ENCODE measurements around the gene ZBTB40.

The ZBTB40 gene

DNA sequence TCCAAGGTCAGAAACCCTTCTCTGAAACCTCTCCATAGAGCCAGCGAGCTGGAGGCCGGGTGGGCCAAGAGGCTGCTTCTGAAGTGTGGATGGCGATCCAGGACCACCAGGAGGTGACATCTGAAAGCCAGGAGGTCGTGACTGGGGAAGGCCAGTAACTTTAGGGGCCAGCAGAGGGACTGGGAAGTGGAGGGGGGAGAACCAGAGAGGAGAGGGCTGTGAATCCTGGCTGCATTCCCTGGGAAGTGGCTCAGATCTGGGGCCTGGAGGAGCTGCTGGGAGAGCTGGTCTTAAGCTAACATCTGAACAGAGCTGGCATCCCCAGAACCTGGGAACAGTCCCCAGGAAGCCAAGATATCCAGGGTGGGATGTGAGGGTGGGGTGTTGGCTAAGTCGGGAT is 100.4 kb downstream of the ZBTB40 start:
- no peak for DNase-seq (ENCODE audit: low read depth in 2 of 2, low spot score in 1 of 2)

- no peak for DNase-seq (ENCODE audit: low read depth in 2 of 2, low spot score in 1 of 2)
Measured at GRCh38 chr1:22553104-22553880, 101.6 kb downstream of the ZBTB40 start.

- no peak for DNase-seq (ENCODE audit: low read depth in 2 of 2, low spot score in 1 of 2)
Measured at GRCh38 chr1:22553991-22554522, 102.4 kb downstream of the ZBTB40 start.

GRCh38 chr1:22555371-22555656 is 103.7 kb downstream of the ZBTB40 start:
- no peak for DNase-seq (ENCODE audit: low read depth in 2 of 2, low spot score in 1 of 2)

GRCh38 chr1:22556391-22557104 is 104.9 kb downstream of the ZBTB40 start:
- DNase-seq (ENCODE audit: low read depth in 2 of 2, low spot score in 1 of 2) = no peak

- no peak for DNase-seq (ENCODE audit: low read depth in 2 of 2, low spot score in 1 of 2)
Measured at GRCh38 chr1:22557341-22557950, 105.8 kb downstream of the ZBTB40 start.

- no peak for DNase-seq (ENCODE audit: low read depth in 2 of 2, low spot score in 1 of 2)
Measured at GRCh38 chr1:22562584-22563583, 111.2 kb downstream of the ZBTB40 start, which contains the start of gene EPHA8. TSS of gene EPHA8 (plus strand) at chr1:22563489. CDS start at chr1:22563636, 147 bp downstream.

DNA sequence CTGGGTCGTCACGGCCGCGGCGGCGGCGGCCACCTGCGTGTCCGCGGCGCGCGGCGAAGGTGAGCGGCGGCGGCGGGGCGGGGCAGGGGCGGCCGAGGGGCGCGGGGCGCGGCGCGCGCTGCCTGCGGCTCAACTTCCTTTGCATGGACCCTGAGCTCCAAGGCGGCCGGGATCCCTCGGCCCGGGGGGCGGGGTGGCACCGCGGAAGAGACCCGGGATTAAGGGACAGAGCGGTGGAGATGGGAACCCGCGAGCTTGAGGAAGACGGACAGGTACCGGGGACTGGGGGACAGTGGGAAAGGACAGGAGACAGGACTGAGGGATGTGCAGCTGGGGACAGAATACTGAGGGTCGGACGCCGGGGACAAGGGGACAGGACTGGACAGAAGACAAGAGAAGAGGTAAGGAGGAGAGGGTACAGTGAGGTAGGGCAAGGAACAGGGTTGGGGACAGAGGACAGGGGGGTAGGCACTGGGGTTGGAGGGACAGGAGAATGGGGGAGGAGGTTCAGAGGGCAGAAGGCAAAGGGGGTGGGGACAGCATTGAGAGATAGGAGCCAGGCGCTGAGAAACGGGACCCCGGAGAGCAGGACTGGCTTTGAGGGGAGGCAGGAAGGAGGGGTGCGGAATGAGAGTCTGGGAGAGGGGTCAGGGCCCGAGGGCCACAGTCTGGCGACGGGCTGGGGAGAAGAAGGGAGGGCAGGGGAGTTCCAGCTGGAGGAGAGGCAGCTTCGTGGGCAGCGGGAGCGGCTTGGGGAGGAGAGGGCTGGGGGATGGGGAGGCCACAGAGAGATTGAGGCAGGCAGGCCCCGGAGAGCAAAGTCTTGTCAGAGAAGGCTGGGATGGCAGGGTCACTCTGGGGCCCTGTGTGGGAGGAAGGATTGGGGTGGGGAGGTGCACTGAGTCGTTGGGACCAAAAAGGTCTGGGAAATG is 112.3 kb downstream of the ZBTB40 start:
- DNase-seq (ENCODE audit: low read depth in 2 of 2, low spot score in 1 of 2) = no peak

- DNase-seq (ENCODE audit: low read depth in 2 of 2, low spot score in 1 of 2) = no peak
Measured at GRCh38 chr1:22566161-22566560, 114.5 kb downstream of the ZBTB40 start.

DNA sequence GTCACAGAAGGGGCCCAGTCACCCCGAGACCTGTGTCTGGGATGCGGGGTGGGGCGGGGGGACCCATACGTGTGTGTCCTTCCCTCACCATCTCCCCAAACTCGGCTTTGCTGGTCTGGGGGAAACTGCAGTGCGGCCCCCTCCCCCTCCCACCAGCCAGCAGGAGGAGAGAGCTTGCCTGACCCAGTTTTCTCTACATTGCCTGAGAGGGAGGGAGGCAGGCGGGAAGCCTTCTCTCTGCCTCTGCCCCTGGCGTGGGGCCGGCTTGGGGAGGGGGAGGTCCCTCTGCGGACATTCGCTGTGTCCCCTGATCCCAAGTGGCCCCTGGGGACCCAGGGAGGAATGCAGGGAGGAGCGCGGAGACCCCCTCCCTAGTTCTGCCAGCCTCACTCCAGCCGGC is 115.5 kb downstream of the ZBTB40 start:
- no peak for DNase-seq (ENCODE audit: low read depth in 2 of 2, low spot score in 1 of 2)

DNA sequence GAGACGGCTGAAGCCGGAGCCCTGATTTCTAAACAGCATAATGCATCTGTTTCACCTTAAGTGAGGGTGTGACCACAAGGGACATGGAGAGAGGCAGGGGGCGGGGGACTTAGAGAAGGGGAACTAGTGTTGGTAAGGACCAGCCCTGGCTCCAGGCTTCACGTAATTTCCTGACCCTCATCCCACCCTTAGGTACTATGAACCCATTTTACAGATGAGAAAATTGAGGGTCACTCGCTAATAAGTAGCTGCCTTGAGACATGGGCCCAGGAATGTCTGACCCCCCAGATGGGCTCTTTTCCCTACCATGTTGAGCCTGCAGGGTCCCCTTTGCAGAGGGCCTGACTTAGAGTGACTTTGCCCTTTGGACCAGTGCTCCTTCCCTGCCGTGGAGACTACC is 116.3 kb downstream of the ZBTB40 start:
- no peak for DNase-seq (ENCODE audit: low read depth in 2 of 2, low spot score in 1 of 2)

DNA sequence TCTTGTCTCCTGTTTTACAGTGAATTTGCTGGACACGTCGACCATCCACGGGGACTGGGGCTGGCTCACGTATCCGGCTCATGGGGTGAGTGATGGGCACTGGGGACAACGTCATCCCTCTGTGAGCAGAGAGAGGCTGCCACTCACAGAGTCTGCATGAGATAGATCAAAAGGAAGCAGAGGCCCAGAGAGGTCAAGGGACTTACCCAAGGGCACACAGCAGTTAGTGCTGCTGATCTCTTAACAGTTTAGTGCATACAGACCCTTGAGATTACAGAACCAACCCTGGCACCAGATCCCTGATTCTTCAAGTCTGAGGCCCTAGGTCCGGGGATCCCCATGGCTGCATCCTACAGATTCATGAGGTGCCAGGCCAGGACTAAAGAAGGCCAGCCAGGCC is 117.6 kb downstream of the ZBTB40 start:
- DNase-seq (ENCODE audit: low read depth in 2 of 2, low spot score in 1 of 2) = no peak

- DNase-seq (ENCODE audit: low read depth in 2 of 2, low spot score in 1 of 2) = no peak
Measured at GRCh38 chr1:22570140-22570909, 118.7 kb downstream of the ZBTB40 start.

GRCh38 chr1:22572818-22573217 is 121.2 kb downstream of the ZBTB40 start:
- DNase-seq (ENCODE audit: low read depth in 2 of 2, low spot score in 1 of 2) = no peak

DNA sequence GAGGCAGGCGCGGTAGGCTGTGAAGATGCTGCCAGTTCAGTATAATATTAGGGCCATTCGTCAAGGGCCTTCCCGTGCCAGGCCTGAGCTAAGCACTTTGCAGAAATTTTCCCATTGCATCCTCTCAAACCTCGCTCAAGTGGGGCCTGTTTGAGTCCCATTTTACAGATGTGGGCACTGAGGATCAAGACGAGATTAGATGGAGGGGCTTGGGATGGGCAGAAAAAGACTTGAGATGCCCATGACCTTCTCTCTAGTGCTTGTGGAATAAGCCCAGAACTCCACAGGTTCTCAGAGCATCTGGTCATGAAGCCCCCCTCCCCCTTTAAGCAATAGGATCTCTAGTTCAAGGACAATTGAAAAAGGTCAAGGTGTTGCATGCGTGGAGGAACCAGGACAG is 121.6 kb downstream of the ZBTB40 start:
- DNase-seq (ENCODE audit: low read depth in 2 of 2, low spot score in 1 of 2) = no peak

- no peak for DNase-seq (ENCODE audit: low read depth in 2 of 2, low spot score in 1 of 2)
Measured at GRCh38 chr1:22575532-22576149, 124.0 kb downstream of the ZBTB40 start.

DNA sequence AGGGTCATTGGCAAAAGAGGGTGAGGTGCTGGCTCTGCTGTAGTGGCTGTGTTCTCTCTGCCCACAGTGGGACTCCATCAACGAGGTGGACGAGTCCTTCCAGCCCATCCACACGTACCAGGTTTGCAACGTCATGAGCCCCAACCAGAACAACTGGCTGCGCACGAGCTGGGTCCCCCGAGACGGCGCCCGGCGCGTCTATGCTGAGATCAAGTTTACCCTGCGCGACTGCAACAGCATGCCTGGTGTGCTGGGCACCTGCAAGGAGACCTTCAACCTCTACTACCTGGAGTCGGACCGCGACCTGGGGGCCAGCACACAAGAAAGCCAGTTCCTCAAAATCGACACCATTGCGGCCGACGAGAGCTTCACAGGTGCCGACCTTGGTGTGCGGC is 124.5 kb downstream of the ZBTB40 start:
- DNase-seq (ENCODE audit: low read depth in 2 of 2, low spot score in 1 of 2) = no peak

- no peak for DNase-seq (ENCODE audit: low read depth in 2 of 2, low spot score in 1 of 2)
Measured at GRCh38 chr1:22576617-22577016, 125.0 kb downstream of the ZBTB40 start.
